Common myeloid progenitor, CD34-positive (primary cell): ENCODE measurements around the gene CACYBP.

ENCODE experiments used
- CTCF ChIA-PET: fragments of 350-600 bp; sonication (Branson Sonifier 250); formaldehyde crosslinking; loops from one replicate; lab custom pipeline; 2021; ENCODE audit warnings: antibody characterized with exemption; lab: Charles Lee
- POLR2A ChIA-PET: fragments of 350-600 bp; sonication (Branson Sonifier 250); formaldehyde crosslinking; loops from one replicate; lab custom pipeline; 2021; ENCODE audit warnings: antibody characterized with exemption; lab: Charles Lee
- DNase-seq, 3 donors: peaks; one replicate each; pipeline versions ENCODE4 v3.0.0 to v3.0.0-alpha.2; 2013
- H3K27ac ChIP-seq, 2 experiments: 1 replicate in 1 of 2; 2 replicates in 1 of 2; pipeline ENCODE4 v1.7.0; 2013; ENCODE audit warnings: inconsistent platforms in 2 of 2, low read length in 2 of 2, mild to moderate bottlenecking in 2 of 2, low read depth in 1 of 2, moderate library complexity in 1 of 2; ENCODE audit not compliant: severe bottlenecking in 2 of 2, insufficient read depth in 1 of 2, poor library complexity in 1 of 2
- H3K27me3 ChIP-seq, 5 experiments: replicated peaks in 2 of 5; 1 replicate in 3 of 5; 2 replicates in 2 of 5; pipeline versions ENCODE4 v1.6.1 to v1.7.0; 2013; ENCODE audit warnings: low read length in 4 of 5, mild to moderate bottlenecking in 2 of 5, moderate library complexity in 2 of 5, inconsistent platforms in 1 of 5; ENCODE audit not compliant: insufficient read depth in 5 of 5, control insufficient read depth in 4 of 5
- H3K36me3 ChIP-seq, 4 experiments: 1 replicate in 2 of 4; 2 replicates in 2 of 4; pipeline versions ENCODE4 v1.6.1 to v1.7.0; 2013; ENCODE audit warnings: low read length in 3 of 4, control low read depth in 1 of 4, mild to moderate bottlenecking in 1 of 4; ENCODE audit not compliant: control insufficient read depth in 4 of 4, insufficient read depth in 4 of 4
- H3K4me1 ChIP-seq, 4 experiments: 1 replicate in 3 of 4; 2 replicates in 1 of 4; pipeline versions ENCODE4 v1.6.1 to v1.7.1; 2013; ENCODE audit warnings: low read length in 3 of 4, mild to moderate bottlenecking in 3 of 4, control low read depth in 1 of 4, inconsistent platforms in 1 of 4, moderate library complexity in 1 of 4; ENCODE audit not compliant: control insufficient read depth in 4 of 4, insufficient read depth in 4 of 4; ENCODE audit errors: control extremely low read depth in 1 of 4
- H3K4me3 ChIP-seq, 7 experiments: 1 replicate in 4 of 7; 2 replicates in 3 of 7; pipeline versions ENCODE4 v1.5.1 to v1.7.0; 2013; ENCODE audit warnings: mild to moderate bottlenecking in 7 of 7, low read length in 6 of 7, moderate library complexity in 6 of 7, inconsistent platforms in 2 of 7, low read depth in 2 of 7, control low read depth in 1 of 7; ENCODE audit not compliant: insufficient read depth in 4 of 7, control insufficient read depth in 1 of 7; ENCODE audit errors: extremely low read depth in 1 of 7
- H3K9me3 ChIP-seq, 5 experiments: 1 replicate in 4 of 5; 2 replicates in 1 of 5; pipeline versions ENCODE4 v1.6.1 to v1.7.1; 2013; ENCODE audit warnings: low read length in 4 of 5, mild to moderate bottlenecking in 2 of 5, inconsistent platforms in 1 of 5, low read depth in 1 of 5, moderate library complexity in 1 of 5; ENCODE audit not compliant: control insufficient read depth in 4 of 5, insufficient read depth in 2 of 5; ENCODE audit errors: control extremely low read depth in 1 of 5
- WGBS: methylation state at CpG from one replicate; pipeline ENCODE4 v1.1.5; 2013; ENCODE audit not compliant: insufficient coverage; 5-methylcytosine and 5-hydroxymethylcytosine counted together

CACYBP gene

GRCh38 chr1:174988539-174988938 lies 11.2 kb upstream of the CACYBP start:
- CTCF ChIA-PET = interaction anchor here (1.0 to 1.9 kb wide), 4 partner anchors 9 to 217 kb away, joined by 3 to 9 read pairs (median 4); partner anchors contain the start of gene MRPS14
- H3K27ac ChIP-seq = no peak overlapping the region
- H3K4me1 ChIP-seq = peaks cover 0 to 8% (median 4%) of the 10 kb centered on the region in 4 experiments
- no peak for DNase-seq
- H3K27me3 ChIP-seq = no peaks in the 10 kb centered on the region
- no peaks in the 10 kb centered on the region for H3K9me3 ChIP-seq
- H3K36me3 ChIP-seq = no peaks in the 10 kb centered on the region
- H3K4me3 ChIP-seq = no peak overlapping the region
- POLR2A ChIA-PET = no interaction called here

GRCh38 chr1:174988986-174989385 lies 10.8 kb upstream of the CACYBP start:
- no peaks in the 10 kb centered on the region for H3K9me3 ChIP-seq
- no peak overlapping the region for H3K27ac ChIP-seq
- WGBS = 100% methylated on average over 1 of the region's 3 CpGs
- no peak overlapping the region for H3K4me3 ChIP-seq
- H3K27me3 ChIP-seq = no peaks in the 10 kb centered on the region
- H3K4me1 ChIP-seq = peaks cover 0 to 8% (median 4%) of the 10 kb centered on the region in 4 experiments
- no peaks in the 10 kb centered on the region for H3K36me3 ChIP-seq
- DNase-seq = no peak
- POLR2A ChIA-PET = no interaction called here
- CTCF ChIA-PET = interaction anchor here (1.0 to 2.4 kb wide), 6 partner anchors 9 to 217 kb away, joined by 3 to 9 read pairs (median 4); partner anchors contain the start of gene MRPS14

GRCh38 chr1:174989536-174990220 lies 10.1 kb upstream of the CACYBP start:
- Histone ChIP-seq H3K27ac (peak overlapping the region; percentile 84 to 87), H3K9me3 (no peaks in the 10 kb centered on the region), H3K4me3 (peak overlapping the region in 5 of 7 experiments; percentile 65 to 80 (median 66)), H3K27me3 (no peaks in the 10 kb centered on the region), H3K36me3 (no peaks in the 10 kb centered on the region), H3K4me1 (peaks cover 0 to 8% (median 4%) of the 10 kb centered on the region in 4 experiments)
- no peak for DNase-seq
- CTCF ChIA-PET = interaction anchor here (1.1 to 2.4 kb wide), 5 partner anchors 10 to 218 kb away, joined by 3 to 9 read pairs (median 4); partner anchors contain the start of gene MRPS14
- POLR2A ChIA-PET = interaction anchor here (0.6 to 1.2 kb wide), 3 partner anchors 10 to 738 kb away, joined by 3 to 5 read pairs (median 3); partner anchors contain the start of gene CACYBP
- 100% methylated on average over 1 of the region's 5 CpGs for WGBS

- Histone ChIP-seq H3K4me3 (peak overlapping the region in 6 of 7 experiments; percentile 58 to 80 (median 66)), H3K27ac (peak overlapping the region; percentile 84 to 87), H3K9me3 (no peaks in the 10 kb centered on the region), H3K4me1 (peaks cover 0 to 8% (median 2%) of the 10 kb centered on the region in 4 experiments), H3K27me3 (no peaks in the 10 kb centered on the region), H3K36me3 (no peaks in the 10 kb centered on the region)
- 13% methylated on average over 5 of the region's 6 CpGs for WGBS
- peak; percentile 52 to 74 (median 66) for DNase-seq
- POLR2A ChIA-PET = interaction anchor here (0.8 to 1.2 kb wide), 2 partner anchors 9 to 11 kb away, joined by 3 to 5 read pairs; partner anchors contain the start of gene CACYBP
- CTCF ChIA-PET = interaction anchor here (1.9 to 2.4 kb wide), 2 partner anchors 11 to 191 kb away, joined by 7 to 9 read pairs; no protein-coding TSS in a partner anchor
Measured at GRCh38 chr1:174990382-174990999, 9.3 kb upstream of the CACYBP start.

GRCh38 chr1:174991473-174991872 lies 8.3 kb upstream of the CACYBP start:
- POLR2A ChIA-PET = no interaction called here
- Histone ChIP-seq H3K27ac (no peak overlapping the region), H3K4me3 (no peak overlapping the region), H3K4me1 (peaks cover 0 to 11% (median 2%) of the 10 kb centered on the region in 4 experiments), H3K27me3 (no peaks in the 10 kb centered on the region), H3K36me3 (no peaks in the 10 kb centered on the region), H3K9me3 (no peaks in the 10 kb centered on the region)
- WGBS = no CpG with 5 or more reads among the region's 1 CpG
- CTCF ChIA-PET = interaction anchor here (1.0 to 2.4 kb wide), 2 partner anchors 8 to 192 kb away, joined by 4 to 7 read pairs; no protein-coding TSS in a partner anchor
- DNase-seq = no peak

- no peaks in the 10 kb centered on the region for H3K27me3 ChIP-seq
- no peaks in the 10 kb centered on the region for H3K9me3 ChIP-seq
- ChIA-PET POLR2A (interaction anchor here (1.5 kb wide), 1 partner anchor 29 kb away, joined by 3 read pairs; the partner anchor contains the start of gene MRPS14), CTCF (interaction anchor here (1.3 to 6.5 kb wide), 2 partner anchors 11 to 225 kb away, joined by 5 to 52 read pairs; no protein-coding TSS in a partner anchor)
- H3K4me3 ChIP-seq = no peak overlapping the region
- DNase-seq = no peak
- WGBS = 100% methylated on average over 2 of the region's 3 CpGs
- H3K27ac ChIP-seq = no peak overlapping the region
- no peaks in the 10 kb centered on the region for H3K36me3 ChIP-seq
- H3K4me1 ChIP-seq = peaks cover 5 to 19% (median 9%) of the 10 kb centered on the region in 4 experiments
Measured at GRCh38 chr1:174995121-174995520, 4.6 kb upstream of the CACYBP start.
